ENCODE data around the gene IQCB1. TPM values are rescaled to one million over a fixed set of nuclear protein-coding genes. Genes with fewer than 3 reads are reported as not detected.
A peak's percentile ranks its signal among the peaks of the same experiment; 100 is the strongest.

Gene IQCB1
- polyA plus RNA-seq, 3 donors: 6.0 to 27.7 (median 7.5) TPM

DNA sequence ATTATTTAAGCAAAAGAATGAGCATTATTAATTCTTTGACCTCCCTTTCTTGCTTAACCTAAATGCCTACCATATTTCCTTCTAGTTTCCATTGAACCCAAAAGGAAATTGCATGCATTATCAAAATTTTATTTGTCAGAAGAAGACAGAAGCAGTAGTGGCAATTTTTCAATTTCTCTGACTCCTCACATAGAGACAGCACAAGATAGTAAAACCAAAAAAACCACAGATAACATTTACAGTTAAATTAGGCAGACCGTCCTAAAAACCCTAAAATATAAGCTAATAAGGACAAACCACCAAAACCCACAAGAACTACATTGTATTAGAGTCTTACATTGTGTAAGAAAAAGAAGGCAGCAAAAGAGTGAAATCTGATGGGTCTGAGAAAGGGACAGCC lies 112.4 kb downstream of the IQCB1 start:
- WGBS (ENCODE audit: insufficient coverage): no CpG with 5 or more reads among the region's 1 CpG
- no peak overlapping the region for H3K9ac ChIP-seq (ENCODE audit: insufficient read depth, low read length, poor library complexity, severe bottlenecking)

DNA sequence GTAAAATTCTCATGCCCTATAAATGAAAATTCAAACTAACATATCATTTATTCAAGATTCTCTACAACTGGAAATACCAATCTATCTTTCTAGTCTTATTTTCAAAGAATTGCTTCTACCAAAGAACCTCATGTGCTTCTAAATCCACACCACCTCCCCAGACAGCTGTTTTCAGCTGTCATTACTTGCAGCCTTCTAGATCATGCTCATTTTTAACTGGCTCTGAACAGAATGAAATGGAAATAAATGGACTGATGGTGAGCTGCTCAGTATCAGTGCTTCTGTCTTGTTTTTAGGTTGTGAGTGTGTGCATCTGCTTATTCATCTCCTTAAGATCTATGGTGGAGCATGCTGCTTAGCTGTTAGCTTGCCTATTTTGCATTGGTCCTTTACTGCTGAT lies 114.7 kb downstream of the IQCB1 start:
- peaks cover 2% of the 10 kb centered on the region for H3K4me1 Mint-ChIP-seq
- Histone ChIP-seq H3K4me2 (replicated peaks; ENCODE audit: extremely low read depth, low read length, poor library complexity, severe bottlenecking) (no peak overlapping the region), H2AFZ (ENCODE audit: insufficient read depth, low read depth, low read length, poor library complexity, severe bottlenecking) (no peak overlapping the region), H4K20me1 (ENCODE audit: insufficient read depth, low read length) (no peaks in the 10 kb centered on the region), H3K9me3 (replicated peaks in 1 of 2; ENCODE audit: control insufficient read depth in 1 of 2, insufficient read depth in 1 of 2, low read length in 2 of 2) (no peaks in the 10 kb centered on the region), H3K27ac (ENCODE audit: low read depth in 1 of 2, low read length in 2 of 2) (no peak overlapping the region), H3K4me1 (ENCODE audit: control insufficient read depth in 1 of 2, insufficient read depth in 2 of 2, low read length in 2 of 2) (no peaks in the 10 kb centered on the region), H3K4me3 (replicated peaks in 1 of 3; ENCODE audit: low read depth in 2 of 3, low read length in 3 of 3) (no peak overlapping the region), H3K27me3 (ENCODE audit: control insufficient read depth in 2 of 2, insufficient read depth in 2 of 2, low read length in 2 of 2) (no peaks in the 10 kb centered on the region), H3K79me2 (ENCODE audit: insufficient read depth, low read length) (no peaks in the 10 kb centered on the region), H3K36me3 (replicated peaks in 1 of 2; ENCODE audit: control insufficient read depth in 1 of 2, insufficient read depth in 2 of 2, low read length in 2 of 2) (peaks cover 91 to 97% of the 10 kb centered on the region in 2 donors), H3K9ac (ENCODE audit: insufficient read depth, low read length, poor library complexity, severe bottlenecking) (no peak overlapping the region)
- TF ChIP-seq, protein P1, sequence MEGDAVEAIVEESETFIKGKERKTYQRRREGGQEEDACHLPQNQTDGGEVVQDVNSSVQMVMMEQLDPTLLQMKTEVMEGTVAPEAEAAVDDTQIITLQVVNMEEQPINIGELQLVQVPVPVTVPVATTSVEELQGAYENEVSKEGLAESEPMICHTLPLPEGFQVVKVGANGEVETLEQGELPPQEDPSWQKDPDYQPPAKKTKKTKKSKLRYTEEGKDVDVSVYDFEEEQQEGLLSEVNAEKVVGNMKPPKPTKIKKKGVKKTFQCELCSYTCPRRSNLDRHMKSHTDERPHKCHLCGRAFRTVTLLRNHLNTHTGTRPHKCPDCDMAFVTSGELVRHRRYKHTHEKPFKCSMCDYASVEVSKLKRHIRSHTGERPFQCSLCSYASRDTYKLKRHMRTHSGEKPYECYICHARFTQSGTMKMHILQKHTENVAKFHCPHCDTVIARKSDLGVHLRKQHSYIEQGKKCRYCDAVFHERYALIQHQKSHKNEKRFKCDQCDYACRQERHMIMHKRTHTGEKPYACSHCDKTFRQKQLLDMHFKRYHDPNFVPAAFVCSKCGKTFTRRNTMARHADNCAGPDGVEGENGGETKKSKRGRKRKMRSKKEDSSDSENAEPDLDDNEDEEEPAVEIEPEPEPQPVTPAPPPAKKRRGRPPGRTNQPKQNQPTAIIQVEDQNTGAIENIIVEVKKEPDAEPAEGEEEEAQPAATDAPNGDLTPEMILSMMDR (IDR thresholded peaks at IDR 0.05): no peak
- H3K27me3 Mint-ChIP-seq (ENCODE audit: low read depth in 3 of 3): no peaks in the 10 kb centered on the region
- no peak for DNase-seq
- H3K27ac Mint-ChIP-seq: no peak overlapping the region
- H3K36me3 Mint-ChIP-seq: peaks cover 80 to 89% of the 10 kb centered on the region in 2 donors
- H3K9me3 Mint-ChIP-seq: peaks cover 0 to 3% (median 0%) of the 10 kb centered on the region in 7 donors
- no peak overlapping the region for H3K4me3 Mint-ChIP-seq
- intact Hi-C loops (cut with micrococcal nuclease): no loop called here

More for the DNA sequence above, 112.4 kb downstream of the IQCB1 start:
- H3K27me3 Mint-ChIP-seq (ENCODE audit: low read depth in 3 of 3): no peaks in the 10 kb centered on the region
- Histone ChIP-seq H3K27me3 (ENCODE audit: control insufficient read depth in 2 of 2, insufficient read depth in 2 of 2, low read length in 2 of 2) (no peaks in the 10 kb centered on the region), H3K27ac (ENCODE audit: low read depth in 1 of 2, low read length in 2 of 2) (no peak overlapping the region), H3K36me3 (replicated peaks in 1 of 2; ENCODE audit: control insufficient read depth in 1 of 2, insufficient read depth in 2 of 2, low read length in 2 of 2) (peaks cover 90 to 94% of the 10 kb centered on the region in 2 donors), H3K9me3 (replicated peaks in 1 of 2; ENCODE audit: control insufficient read depth in 1 of 2, insufficient read depth in 1 of 2, low read length in 2 of 2) (no peaks in the 10 kb centered on the region), H3K4me1 (ENCODE audit: control insufficient read depth in 1 of 2, insufficient read depth in 2 of 2, low read length in 2 of 2) (no peaks in the 10 kb centered on the region), H3K4me3 (replicated peaks in 1 of 3; ENCODE audit: low read depth in 2 of 3, low read length in 3 of 3) (no peak overlapping the region), H3K79me2 (ENCODE audit: insufficient read depth, low read length) (no peaks in the 10 kb centered on the region), H2AFZ (ENCODE audit: insufficient read depth, low read depth, low read length, poor library complexity, severe bottlenecking) (no peak overlapping the region), H4K20me1 (ENCODE audit: insufficient read depth, low read length) (no peaks in the 10 kb centered on the region), H3K4me2 (replicated peaks; ENCODE audit: extremely low read depth, low read length, poor library complexity, severe bottlenecking) (no peak overlapping the region)
- intact Hi-C loops (cut with micrococcal nuclease): no loop called here
- H3K4me1 Mint-ChIP-seq: peaks cover 2% of the 10 kb centered on the region
- TF ChIP-seq, protein P1 (IDR thresholded peaks at IDR 0.05): no peak
- peaks cover 0 to 3% (median 0%) of the 10 kb centered on the region in 7 donors for H3K9me3 Mint-ChIP-seq
- DNase-seq: no peak
- H3K36me3 Mint-ChIP-seq: peaks cover 76 to 84% of the 10 kb centered on the region in 2 donors
- peak overlapping the region in 1 of 7 donors; percentile 7 for H3K27ac Mint-ChIP-seq
- H3K4me3 Mint-ChIP-seq: no peak overlapping the region

Other genes starting within 250 kb of the IQCB1 start
- not detected for gene FBXO40, start 241.7 kb downstream of the IQCB1 start, polyA plus RNA-seq
- 100 to 1,000 TPM; 311 to 483 (median 475) TPM for gene HCLS1, start 174.2 kb downstream of the IQCB1 start, polyA plus RNA-seq
- gene GOLGB1, start 85.3 kb downstream of the IQCB1 start, polyA plus RNA-seq: 1 to 10 TPM; 1.2 to 7.1 (median 1.7) TPM
- 10 to 100 TPM; 31.5 to 91.6 (median 75.7) TPM for gene EAF2, start 149 bp upstream of the IQCB1 start, polyA plus RNA-seq
- 1 to 10 TPM in 1 of 3 donors, under 1 TPM in 2; 0.37 to 5.4 (median 0.62) TPM for gene SLC15A2, start 59.3 kb upstream of the IQCB1 start, polyA plus RNA-seq
- gene ILDR1, start 187.2 kb upstream of the IQCB1 start, polyA plus RNA-seq: under 1 TPM; 0.12 to 0.28 (median 0.20) TPM
- 100 to 1,000 TPM in 2 of 3 donors, 10 to 100 TPM in 1; 75.7 to 321 (median 273) TPM for gene CD86, start 220.3 kb upstream of the IQCB1 start, polyA plus RNA-seq